GM21360 (cell line): ENCODE measurements around the gene FAAH.
A peak's percentile ranks its signal among the peaks of the same experiment; 100 is the strongest.

Experiments used
- ATAC-seq: cut with Tn5 transposase; IDR thresholded peaks from one replicate; pipeline ENCODE4 v1.9.1; 2021; ENCODE audit warnings: mild to moderate bottlenecking, moderate library complexity; ENCODE audit not compliant: unreplicated experiment

Gene FAAH

DNA sequence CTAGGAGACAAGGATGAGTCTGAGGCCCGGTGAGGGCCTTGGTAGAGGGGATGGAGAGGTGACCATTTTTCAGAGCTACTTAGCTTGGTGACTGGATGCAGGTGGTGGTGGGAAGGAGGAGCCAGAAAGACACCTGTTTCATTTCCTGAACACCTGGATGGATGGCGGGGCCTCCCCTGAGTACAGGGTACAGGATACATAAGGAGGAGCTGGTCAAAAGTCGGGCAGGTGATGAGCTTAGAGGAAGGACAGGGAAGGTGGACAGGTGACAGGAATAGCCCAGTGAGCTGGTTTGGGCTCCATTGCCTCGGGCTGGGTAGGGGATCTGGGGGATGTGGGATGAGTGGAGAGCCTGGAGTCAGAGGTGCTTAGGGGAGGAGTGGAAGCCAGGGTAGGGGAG lies 6.3 kb downstream of the FAAH start:
- no peak for ATAC-seq

GRCh38 chr1:46401154-46401913 lies 7.2 kb downstream of the FAAH start:
- no peak for ATAC-seq

DNA sequence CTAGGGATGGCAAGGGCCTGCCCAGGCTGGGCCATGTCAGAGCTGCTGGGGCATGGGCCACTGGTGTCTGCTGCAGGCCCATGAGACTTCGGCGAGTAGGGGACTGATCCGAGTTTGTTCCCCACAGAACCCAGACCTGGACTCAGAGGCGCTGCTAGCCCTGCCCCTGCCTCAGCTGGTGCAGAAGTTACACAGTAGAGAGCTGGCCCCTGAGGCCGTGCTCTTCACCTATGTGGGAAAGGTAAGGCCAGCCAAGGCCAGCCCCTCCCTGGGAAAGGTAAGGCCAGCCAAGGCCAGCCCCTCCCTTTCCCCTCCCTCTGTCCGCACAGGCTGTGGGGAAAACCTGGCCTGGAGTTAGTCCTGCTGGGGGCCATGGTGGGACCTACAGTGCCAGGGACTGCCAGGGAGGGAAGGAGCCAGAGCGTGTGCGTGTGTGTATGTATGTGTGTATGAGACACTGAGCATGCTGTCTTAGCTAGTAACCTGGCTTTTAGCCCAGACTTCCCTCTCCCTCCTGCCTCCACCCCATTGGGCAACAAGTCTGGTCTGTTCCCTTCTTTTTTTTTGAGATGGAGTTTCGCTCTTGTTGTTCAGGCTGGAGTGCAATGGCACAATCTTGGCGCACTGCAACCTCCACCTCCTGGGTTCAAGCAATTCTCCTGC lies 8.0 kb downstream of the FAAH start:
- no peak for ATAC-seq

DNA sequence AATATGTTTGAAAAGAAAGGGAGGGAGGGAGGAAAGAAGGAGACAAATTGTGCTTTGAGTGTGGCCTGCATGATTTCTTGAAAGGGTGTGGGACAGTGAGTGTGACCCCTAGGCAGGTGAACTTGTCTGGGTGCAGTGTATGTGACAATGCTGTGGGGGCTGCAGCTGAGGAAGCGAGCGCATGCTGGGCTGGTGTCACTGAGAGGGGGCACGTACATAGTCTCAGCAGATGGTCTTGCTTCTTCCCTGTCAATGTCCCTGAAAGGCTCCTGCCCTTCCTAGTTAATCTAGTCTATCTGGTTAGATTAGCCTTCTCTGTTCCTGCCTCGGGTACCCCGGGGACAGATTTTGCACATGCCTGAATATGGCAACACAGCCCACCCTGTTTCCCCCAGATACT lies 9.8 kb downstream of the FAAH start:
- no peak for ATAC-seq

- no peak for ATAC-seq
Observed at GRCh38 chr1:46404482-46405196, 10.5 kb downstream of the FAAH start.

DNA sequence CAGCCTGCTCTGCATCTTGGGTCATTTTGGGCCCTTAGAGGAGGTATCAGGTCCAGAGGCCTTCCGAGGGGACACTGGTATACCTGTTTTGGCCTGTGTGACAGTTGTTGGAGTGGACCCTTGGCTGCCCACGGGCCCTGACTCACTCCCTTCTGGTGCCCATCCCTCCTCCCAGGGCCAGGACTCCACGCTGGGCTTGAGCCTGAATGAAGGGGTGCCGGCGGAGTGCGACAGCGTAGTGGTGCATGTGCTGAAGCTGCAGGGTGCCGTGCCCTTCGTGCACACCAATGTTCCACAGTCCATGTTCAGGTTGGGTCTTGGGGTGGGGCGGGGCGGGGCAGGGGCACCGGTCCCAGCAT lies 11.1 kb downstream of the FAAH start:
- no peak for ATAC-seq

DNA sequence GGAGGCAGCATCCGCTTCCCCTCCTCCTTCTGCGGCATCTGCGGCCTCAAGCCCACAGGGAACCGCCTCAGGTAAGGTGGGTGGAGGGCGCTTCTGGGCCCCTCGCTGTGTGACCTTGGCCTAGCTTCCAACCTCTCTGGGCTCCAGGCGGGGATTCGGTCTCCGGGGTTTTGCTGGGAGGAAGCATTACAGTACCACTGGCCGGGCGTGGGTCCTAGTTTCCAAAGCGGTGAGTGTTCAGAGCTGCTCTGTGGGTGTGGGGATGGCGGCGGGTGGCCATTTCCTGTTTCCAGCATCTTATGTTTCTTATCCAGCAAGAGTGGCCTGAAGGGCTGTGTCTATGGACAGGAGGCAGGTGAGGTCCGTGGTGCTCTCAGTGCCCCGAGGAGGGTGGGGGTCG lies 11.6 kb downstream of the FAAH start:
- ATAC-seq: no peak

DNA sequence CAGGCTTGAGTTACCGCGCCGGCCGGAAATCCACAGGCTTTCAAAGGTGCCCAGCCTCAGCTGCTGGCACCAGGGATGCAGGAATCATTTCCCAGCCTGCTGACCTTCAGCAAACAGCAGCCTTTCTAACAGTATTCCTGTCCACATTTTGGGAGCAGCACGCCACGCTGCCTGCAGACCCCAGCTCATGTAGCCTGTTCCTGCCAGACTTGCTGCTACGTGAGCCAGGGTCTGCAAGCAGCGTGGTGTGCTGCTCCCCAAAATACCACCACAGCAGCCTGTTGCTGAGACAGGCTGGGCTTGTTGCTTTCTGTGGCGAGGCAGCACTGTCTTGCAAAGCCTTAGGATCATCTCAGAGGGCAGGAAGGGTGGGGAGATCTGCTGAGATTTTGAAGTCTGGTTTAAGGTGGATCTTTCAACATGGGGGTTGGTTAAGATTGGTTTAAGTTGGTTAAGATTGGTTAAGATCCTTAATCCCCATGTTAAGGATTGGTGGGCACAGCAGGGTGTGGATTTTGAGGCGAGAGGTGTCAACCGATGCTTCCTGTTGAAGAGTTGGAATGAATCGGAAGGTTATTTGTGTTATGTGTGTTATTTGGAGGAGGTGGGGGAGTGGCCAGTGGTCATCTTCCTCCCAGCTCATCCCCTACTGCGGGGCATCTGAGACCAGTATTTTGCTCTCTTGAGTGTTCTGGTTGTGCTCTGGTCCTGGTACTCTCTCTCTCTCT lies 12.9 kb downstream of the FAAH start:
- ATAC-seq: no peak

DNA sequence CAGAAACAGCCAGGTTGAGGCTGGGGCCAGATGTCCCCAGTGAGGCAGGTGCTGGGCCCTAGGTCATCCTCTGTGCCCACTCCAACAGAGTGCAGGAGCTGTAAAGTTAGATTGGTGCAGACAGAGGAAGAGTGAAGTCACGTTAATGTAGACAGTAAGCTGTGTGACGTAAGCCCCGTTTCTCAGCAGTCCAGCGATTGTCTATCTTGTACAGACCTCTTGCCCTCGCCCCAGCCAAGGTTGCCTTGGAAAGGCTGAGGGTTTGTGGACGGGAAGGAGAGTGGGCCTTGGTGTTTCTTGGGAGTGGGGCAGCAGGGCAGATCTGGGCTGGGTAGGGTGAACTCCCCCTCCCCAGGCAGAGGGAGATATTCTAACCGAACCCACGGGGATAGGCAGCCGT lies 13.5 kb downstream of the FAAH start:
- no peak for ATAC-seq

- ATAC-seq: no peak
Observed at GRCh38 chr1:46408356-46409062, 14.4 kb downstream of the FAAH start.

- no peak for ATAC-seq
Observed at GRCh38 chr1:46409063-46409372, 14.9 kb downstream of the FAAH start.

DNA sequence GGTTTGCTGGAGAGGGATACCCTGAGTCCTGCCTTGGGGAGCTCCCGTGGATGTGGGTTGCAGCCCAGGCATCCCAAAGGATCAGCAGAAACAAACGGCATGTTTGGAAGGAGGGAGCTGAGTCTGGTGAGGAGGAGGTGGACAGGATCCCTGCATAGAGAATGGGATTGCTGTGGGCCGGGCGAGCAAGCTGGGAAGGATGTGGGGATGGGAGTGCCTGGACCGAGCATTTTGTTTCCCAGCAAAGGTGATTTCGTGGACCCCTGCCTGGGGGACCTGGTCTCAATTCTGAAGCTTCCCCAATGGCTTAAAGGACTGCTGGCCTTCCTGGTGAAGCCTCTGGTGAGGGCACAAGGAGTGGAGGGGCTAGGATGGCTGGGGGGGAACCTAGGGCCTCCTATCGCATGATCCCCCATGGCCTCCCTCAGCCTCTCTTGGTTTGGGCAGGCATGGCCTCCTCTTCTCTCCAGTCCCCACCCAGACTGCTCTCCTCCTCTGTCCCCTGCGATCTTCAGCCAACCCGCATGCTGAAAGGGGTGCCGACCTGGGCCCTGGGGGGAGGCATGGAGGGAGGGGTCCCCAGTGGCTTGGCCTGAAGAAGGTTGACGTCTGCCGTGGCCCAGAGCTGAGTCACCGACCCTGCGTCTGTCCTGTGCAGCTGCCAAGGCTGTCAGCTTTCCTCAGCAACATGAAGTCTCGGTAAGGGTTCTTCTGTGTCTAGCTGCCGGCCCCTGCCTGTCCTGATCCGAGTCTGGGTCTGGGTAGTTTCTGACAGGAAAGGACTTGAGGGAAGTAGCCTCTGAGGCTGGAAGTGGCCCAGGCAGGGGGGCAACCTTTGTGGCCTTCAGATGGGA lies 16.3 kb downstream of the FAAH start:
- no peak for ATAC-seq

GRCh38 chr1:46411010-46411405 lies 16.9 kb downstream of the FAAH start:
- ATAC-seq: no peak

- no peak for ATAC-seq
Observed at GRCh38 chr1:46411601-46412341, 17.7 kb downstream of the FAAH start.

DNA sequence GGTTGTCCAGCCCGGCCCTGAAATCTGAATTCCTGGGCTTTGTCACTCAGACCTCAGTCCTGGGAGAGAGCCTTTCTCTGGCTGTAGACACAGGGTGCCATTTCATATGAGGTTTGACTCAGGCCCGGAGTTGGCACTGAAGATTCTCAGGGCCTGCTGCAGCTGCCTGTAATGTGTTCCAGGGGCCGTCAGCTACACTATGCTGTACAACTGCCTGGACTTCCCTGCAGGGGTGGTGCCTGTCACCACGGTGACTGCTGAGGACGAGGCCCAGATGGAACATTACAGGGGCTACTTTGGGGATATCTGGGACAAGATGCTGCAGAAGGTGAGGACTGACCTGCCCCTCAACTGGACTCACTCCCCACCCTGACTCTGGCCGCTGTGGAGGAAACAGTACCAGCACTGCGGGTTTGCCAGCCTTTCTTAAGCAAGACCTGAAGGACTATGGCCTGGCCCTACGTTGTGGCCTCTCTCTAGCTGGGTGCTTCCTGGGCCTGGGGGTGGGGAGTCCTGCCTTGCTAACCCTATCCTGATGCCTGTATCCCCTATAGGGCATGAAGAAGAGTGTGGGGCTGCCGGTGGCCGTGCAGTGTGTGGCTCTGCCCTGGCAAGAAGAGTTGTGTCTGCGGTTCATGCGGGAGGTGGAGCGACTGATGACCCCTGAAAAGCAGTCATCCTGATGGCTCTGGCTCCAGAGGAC lies 18.9 kb downstream of the FAAH start:
- no peak for ATAC-seq

DNA sequence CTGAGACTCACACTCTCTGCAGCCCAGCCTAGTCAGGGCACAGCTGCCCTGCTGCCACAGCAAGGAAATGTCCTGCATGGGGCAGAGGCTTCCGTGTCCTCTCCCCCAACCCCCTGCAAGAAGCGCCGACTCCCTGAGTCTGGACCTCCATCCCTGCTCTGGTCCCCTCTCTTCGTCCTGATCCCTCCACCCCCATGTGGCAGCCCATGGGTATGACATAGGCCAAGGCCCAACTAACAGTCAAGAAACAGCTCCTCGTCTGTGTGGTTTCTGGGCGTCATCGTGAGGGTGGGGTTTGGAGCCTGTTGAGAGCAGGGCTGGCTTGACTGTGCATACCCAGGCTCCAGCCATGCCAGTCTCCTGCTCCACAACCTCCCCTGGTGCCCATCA lies 19.5 kb downstream of the FAAH start:
- peak; percentile 75 for ATAC-seq

- no peak for ATAC-seq
Observed at GRCh38 chr1:46415514-46415913, 21.4 kb downstream of the FAAH start.

DNA sequence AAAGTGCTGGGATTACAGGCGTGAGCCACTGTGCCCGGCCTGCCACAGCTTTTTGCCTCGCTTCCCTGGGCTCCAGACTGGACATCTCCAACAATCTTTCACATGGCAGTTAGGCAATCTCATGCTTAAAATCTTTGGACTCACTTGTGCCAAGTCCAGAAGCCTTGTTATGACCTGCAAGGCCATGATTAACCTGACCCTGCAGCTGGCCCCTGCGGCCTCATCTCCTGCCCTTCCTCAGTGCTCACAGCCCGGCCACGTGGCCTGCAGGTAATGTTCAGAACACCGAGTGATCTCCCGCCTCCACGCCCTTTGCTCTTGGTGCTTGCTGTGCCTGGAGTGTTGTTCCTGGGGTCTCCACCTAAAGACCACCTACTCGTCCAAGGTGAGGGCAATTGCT lies 24.9 kb downstream of the FAAH start:
- no peak for ATAC-seq

GRCh38 chr1:46420533-46420915 lies 26.4 kb downstream of the FAAH start:
- no peak for ATAC-seq
